Measurements from ENCODE around the gene C9orf43.

Gene C9orf43

GRCh38 chr9:113368982-113369854 lies 41.3 kb upstream of the C9orf43 start:
- Histone ChIP-seq H3K4me2 (ENCODE audit: low read depth, low read length, poor library complexity, severe bottlenecking) (no peak overlapping the region), H3K36me3 (ENCODE audit: insufficient read depth, low read length) (no peaks in the 10 kb centered on the region), H3K79me2 (ENCODE audit: insufficient read depth, low read length) (no peaks in the 10 kb centered on the region), H3F3A (ENCODE audit: low read depth) (no peaks in the 10 kb centered on the region), H4K20me1 (ENCODE audit: insufficient read depth, low read length, poor library complexity, severe bottlenecking) (no peaks in the 10 kb centered on the region), H3K4me3 (ENCODE audit: low read length, poor library complexity, severe bottlenecking) (no peak overlapping the region), H2AFZ (ENCODE audit: low read length) (no peak overlapping the region), H3K27me3 (ENCODE audit: insufficient read depth, low read length, poor library complexity, severe bottlenecking) (no peaks in the 10 kb centered on the region), H3K9ac (ENCODE audit: low read depth, low read length, poor library complexity, severe bottlenecking) (no peak overlapping the region), H3K9me3 (ENCODE audit: insufficient read depth, low read depth, low read length) (no peaks in the 10 kb centered on the region), H3K9me2 (replicated peaks; ENCODE audit: low read depth, low read length) (no peaks in the 10 kb centered on the region), H3K4me1 (ENCODE audit: insufficient read depth, low read length, poor library complexity, severe bottlenecking) (no peaks in the 10 kb centered on the region)
- TF ChIP-seq CTCF (conservative IDR thresholded peaks at IDR 0.05; ENCODE audit: low read length) (no peak), EZH2phosphoT487 (IDR thresholded peaks at IDR 0.05; ENCODE audit: borderline replicate concordance) (no peak)

GRCh38 chr9:113369855-113370140 lies 40.7 kb upstream of the C9orf43 start:
- H3K4me3 ChIP-seq (ENCODE audit: low read length, poor library complexity, severe bottlenecking): no peak overlapping the region
- no peak overlapping the region for H2AFZ ChIP-seq (ENCODE audit: low read length)
- no peaks in the 10 kb centered on the region for H3K36me3 ChIP-seq (ENCODE audit: insufficient read depth, low read length)
- TF ChIP-seq EZH2phosphoT487 (IDR thresholded peaks at IDR 0.05; ENCODE audit: borderline replicate concordance): no peak
- no peak for TF ChIP-seq CTCF (conservative IDR thresholded peaks at IDR 0.05; ENCODE audit: low read length)
- no peaks in the 10 kb centered on the region for H3F3A ChIP-seq (ENCODE audit: low read depth)
- H3K27me3 ChIP-seq (ENCODE audit: insufficient read depth, low read length, poor library complexity, severe bottlenecking): no peaks in the 10 kb centered on the region
- H4K20me1 ChIP-seq (ENCODE audit: insufficient read depth, low read length, poor library complexity, severe bottlenecking): no peaks in the 10 kb centered on the region
- no peak overlapping the region for H3K4me2 ChIP-seq (ENCODE audit: low read depth, low read length, poor library complexity, severe bottlenecking)
- no peaks in the 10 kb centered on the region for H3K9me3 ChIP-seq (ENCODE audit: insufficient read depth, low read depth, low read length)
- no peaks in the 10 kb centered on the region for H3K9me2 ChIP-seq (replicated peaks; ENCODE audit: low read depth, low read length)
- H3K4me1 ChIP-seq (ENCODE audit: insufficient read depth, low read length, poor library complexity, severe bottlenecking): no peaks in the 10 kb centered on the region
- H3K79me2 ChIP-seq (ENCODE audit: insufficient read depth, low read length): no peaks in the 10 kb centered on the region
- H3K9ac ChIP-seq (ENCODE audit: low read depth, low read length, poor library complexity, severe bottlenecking): no peak overlapping the region

GRCh38 chr9:113370806-113371325 lies 39.7 kb upstream of the C9orf43 start:
- Histone ChIP-seq H3K4me1 (ENCODE audit: insufficient read depth, low read length, poor library complexity, severe bottlenecking) (no peaks in the 10 kb centered on the region), H4K20me1 (ENCODE audit: insufficient read depth, low read length, poor library complexity, severe bottlenecking) (no peaks in the 10 kb centered on the region), H3K4me3 (ENCODE audit: low read length, poor library complexity, severe bottlenecking) (no peak overlapping the region), H2AFZ (ENCODE audit: low read length) (no peak overlapping the region), H3K27me3 (ENCODE audit: insufficient read depth, low read length, poor library complexity, severe bottlenecking) (no peaks in the 10 kb centered on the region), H3F3A (ENCODE audit: low read depth) (no peaks in the 10 kb centered on the region), H3K79me2 (ENCODE audit: insufficient read depth, low read length) (peaks cover 7% of the 10 kb centered on the region; the same call in 1 of the 2 replicates), H3K9ac (ENCODE audit: low read depth, low read length, poor library complexity, severe bottlenecking) (no peak overlapping the region), H3K9me2 (replicated peaks; ENCODE audit: low read depth, low read length) (no peaks in the 10 kb centered on the region), H3K36me3 (ENCODE audit: insufficient read depth, low read length) (no peaks in the 10 kb centered on the region), H3K4me2 (ENCODE audit: low read depth, low read length, poor library complexity, severe bottlenecking) (no peak overlapping the region), H3K9me3 (ENCODE audit: insufficient read depth, low read depth, low read length) (no peaks in the 10 kb centered on the region)
- TF ChIP-seq CTCF (conservative IDR thresholded peaks at IDR 0.05; ENCODE audit: low read length): no peak
- TF ChIP-seq EZH2phosphoT487 (IDR thresholded peaks at IDR 0.05; ENCODE audit: borderline replicate concordance): no peak
